NCI-H1048 (cell line): ENCODE data around the gene HOXB7.

Experiments used
- DNase-seq: peaks from one replicate; lab custom pipeline; 2025; lab: John Stamatoyannopoulos, UW

The HOXB7 gene

DNA sequence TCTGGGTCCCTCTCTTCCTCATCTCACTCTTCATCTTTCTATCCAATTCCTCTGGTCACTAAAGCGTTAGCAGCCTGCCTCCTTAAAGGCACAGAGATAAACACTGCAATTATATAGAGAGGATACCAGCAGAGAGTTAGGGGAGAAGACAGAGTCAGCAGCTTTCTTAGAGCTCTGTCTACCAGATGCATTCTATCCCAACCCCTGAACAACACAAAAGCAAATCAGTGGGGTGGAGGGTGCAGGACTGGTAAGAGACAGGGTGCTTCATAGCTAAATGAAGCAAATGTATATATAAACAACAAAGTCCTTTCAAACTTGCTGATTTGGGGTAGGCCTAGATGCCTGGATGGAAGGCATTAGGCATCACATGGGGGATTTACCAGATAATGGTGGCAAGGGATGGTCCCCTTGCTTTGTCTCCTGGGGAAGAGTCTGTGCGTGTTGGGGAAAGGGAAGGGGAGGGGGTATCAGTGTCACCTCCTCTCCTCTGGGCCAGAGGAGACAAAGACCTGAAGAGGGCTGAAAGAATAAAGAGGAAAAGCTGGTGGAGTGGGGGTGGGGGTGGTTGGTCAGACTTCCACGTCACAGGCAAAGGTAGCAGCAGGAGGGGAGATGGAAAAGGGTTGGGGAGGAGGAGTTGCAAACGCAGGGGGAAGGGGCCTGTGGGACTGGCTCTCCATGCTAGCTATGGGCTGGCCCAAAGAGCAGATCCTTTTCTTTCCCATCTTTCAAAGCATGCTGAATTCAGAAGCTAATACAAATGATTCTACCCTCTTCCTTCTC, 44.7 kb downstream of the HOXB7 start:
- no peak for DNase-seq

GRCh38 chr17:48565022-48565554, 45.7 kb downstream of the HOXB7 start:
- no peak for DNase-seq

DNA sequence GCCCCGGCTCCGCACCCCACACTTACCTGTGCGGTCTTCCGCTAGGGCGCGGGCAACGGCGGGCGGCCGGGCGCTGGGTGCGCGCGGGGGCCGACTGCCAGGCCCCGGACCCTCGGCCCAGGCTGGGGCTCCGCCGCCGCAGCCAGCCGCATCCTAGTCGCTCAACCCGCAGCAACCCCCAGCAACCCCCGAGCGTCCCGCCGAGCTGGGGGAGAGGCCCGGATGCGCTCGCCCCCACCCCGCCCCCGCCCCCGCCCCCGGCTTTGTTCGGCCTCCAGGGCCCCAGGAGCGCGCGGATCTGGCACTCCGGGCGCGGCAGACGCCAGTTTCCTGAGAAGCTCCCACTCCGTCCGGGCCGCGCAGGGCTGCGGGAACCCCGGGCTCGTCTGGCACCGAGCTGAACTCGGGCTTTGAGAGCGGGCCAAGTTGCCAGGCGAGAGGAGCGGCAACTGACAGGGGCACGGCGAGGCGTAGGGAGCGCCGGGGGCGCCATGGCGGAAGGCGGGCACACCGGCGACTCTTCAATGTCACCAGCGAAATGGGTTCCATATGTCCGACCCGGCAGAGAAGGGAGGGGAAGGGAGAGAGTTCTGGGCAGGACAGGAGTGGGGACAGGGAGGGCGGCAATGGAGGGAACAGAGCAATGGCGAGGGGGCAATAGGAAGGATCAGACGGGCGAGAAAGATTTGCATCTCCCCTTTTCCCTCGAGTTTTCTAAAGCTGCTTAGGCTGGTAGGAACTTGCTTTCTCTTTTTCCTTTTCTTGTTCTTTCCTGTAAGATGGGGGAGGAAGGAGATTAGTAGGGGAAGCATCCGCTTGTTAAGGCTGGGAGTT, 46.4 kb downstream of the HOXB7 start:
- no peak for DNase-seq

- no peak for DNase-seq
These were observed 47.0 kb downstream of the HOXB7 start for GRCh38 chr17:48563867-48564187.

DNA sequence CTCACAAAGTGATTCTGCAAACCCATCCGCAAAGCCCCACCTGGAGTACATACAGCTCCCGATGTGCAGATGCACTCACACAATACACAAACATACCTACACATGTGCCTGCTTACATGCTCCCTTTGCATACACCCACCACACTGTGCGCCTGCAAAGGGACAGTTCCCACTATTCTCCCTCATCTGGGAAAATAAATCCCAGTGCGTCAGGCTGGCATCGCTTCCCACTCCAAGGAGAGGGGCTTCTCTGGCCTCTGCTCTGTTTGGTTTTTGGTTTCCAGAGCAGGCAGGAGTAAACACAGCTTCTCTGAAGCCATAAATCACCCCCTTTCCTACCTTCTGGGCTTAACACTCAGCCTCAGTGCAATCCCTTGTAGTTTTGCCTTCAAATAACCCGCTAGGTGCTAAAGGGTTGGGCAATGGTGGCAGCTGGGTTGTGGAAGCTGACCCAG, 47.4 kb downstream of the HOXB7 start:
- DNase-seq, result no peak

GRCh38 chr17:48562934-48563333, 47.9 kb downstream of the HOXB7 start:
- no peak for DNase-seq

DNA sequence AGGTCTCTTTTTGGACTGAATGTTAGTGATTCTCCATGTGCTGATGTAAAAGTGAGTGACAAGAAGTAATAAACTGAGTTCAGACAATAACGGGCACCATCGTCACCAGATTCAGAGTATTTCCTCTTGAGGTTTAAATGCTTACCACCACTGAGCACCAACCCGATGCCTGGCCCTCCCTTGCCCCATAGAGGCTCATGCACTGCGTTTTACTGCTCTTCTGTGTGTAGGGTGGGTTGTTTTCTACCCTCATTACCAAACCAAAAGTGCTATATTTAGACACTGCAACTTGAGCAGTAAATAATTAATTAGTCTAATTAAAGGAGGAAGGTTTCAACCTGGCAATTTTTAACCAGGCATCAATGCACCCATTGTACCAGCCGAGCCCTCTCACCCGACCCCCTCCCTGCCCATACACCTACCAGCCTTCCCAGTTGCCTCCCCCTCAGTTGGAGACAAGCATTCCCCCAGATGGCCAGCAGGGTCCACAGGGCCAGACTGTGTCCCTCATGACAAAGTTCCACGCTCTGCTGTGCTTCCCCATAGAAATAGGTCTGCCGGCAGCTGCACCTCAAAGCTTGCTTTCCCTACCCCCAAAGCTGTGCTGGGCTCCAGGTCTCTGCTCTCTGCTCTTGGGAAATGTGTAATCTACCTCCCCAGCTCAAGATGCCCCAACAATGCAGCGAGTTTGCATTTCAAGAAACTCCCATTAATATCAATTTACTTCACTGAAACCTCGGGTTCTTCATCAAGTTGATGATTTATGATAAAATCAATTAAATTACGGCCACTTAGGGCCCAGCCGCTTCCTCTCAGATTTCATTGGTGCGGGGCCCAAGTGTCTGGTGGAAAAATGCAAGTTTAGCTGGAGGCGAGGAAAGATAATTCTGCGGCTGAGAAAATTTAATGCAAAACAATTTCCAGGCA, 48.7 kb downstream of the HOXB7 start:
- no peak for DNase-seq

GRCh38 chr17:48559840-48560817, 50.7 kb downstream of the HOXB7 start:
- DNase-seq, result no peak

DNA sequence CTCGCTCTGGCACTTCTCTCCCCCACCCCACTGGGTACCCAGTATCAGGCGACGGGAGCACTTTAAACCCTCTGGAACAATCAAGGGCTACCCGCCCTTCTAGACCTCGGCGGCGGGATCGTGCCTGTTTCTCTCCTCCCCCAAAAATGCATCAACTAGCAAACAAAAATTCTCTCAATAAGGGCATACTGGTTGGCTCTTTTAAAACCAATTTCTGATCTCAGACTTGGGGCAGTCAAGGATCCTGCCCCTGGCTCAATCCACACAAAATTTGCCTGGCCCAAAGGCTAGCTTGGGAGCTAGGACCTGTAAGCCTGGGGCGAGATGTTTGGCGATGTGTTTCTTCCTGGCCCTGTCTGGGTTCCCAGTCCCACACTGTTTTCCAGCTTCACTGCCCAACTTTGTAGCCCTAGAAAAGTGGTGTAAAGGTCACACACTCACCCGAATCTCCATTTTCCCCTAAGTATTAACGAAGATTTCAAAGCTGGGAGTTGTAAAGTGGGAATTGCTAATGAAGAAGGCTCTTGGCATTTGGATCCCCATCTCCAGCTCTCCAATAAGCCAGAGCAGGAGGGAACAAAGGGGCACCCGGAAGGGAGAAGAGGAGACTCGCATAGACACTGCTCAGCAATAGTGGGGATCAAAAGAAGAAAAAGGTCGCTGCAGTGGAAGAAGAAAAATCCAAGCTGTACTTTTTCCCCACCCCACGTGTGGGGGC, 51.5 kb downstream of the HOXB7 start:
- no peak for DNase-seq

DNA sequence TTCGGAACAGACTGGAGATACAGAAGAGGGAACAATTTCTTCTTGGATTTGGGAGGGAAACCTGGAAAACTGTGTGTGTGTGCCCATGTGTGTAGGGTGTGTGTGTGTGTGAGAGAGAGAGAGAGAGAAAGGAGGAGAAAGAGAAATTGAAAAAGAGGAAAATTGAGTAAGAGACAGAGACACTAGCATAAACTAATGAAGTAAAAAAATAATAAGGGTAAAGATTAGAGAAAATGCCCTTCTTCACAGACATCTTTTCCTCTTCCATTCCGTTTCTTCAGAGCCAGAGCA, 52.0 kb downstream of the HOXB7 start:
- no peak for DNase-seq

DNA sequence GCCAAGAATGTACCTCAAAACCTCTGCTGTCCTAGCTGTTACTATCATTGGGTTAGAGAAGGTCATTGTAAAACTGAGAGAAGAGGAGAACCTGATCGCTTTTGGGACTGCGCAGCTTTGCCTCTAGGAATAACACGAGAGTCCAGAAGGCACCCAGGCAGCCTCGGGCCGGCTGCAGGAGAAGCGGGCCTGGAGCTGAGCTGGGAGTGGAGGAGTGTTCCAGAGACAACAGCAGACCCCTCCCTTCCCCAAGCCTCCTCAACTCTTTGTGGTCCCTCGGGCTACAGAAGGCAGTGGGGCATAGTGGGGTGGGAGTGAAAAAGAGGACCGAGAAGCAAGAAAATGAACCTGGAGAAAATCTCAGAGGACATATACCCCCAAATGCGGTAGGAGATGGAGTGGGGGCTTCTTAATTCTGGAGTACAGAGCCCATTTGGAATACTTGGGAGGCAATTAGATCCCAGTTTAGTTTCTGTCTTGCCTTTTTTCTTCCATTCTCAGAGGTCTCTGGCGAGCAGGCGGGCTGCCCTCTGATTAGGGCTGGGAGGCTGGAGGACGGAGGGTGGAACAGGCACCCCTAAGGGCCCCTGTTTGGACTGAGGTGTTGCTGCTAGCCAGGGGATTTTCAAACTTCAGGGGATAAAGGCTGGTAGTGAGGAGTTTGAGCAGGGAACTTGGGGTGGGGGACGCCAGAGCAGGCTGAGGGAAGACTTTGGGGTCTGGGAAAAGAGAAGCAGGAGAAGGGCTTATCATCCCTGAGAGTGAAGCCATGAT, 52.6 kb downstream of the HOXB7 start:
- no peak for DNase-seq
